GM12878 (cell line): Measurements from ENCODE around the gene ROM1. TPM values are rescaled to one million over a fixed set of nuclear protein-coding genes. Genes with fewer than 3 reads are reported as not detected.

ENCODE experiments used
- ATAC-seq: fragments of 200-7000 bp; cut with Tn5 transposase; 3 replicates; pipeline ENCODE4 v1.9.1; 2020; ENCODE audit warnings: mild to moderate bottlenecking, moderate library complexity
- BruUV-seq: library from RNA; stranded (reverse); fragments of 400-500 nt; replicated peaks from 2 replicates; lab custom pipeline; 2021; lab: Mats Ljungman, UMichigan
- CTCF ChIA-PET: fragments of 300-600 bp; sonication (Branson Sonifier 250); formaldehyde crosslinking; extraction: SDS; loops from one replicate; lab custom pipeline; 2021; ENCODE audit warnings: inconsistent platforms; lab: Yijun Ruan, JAX
- POLR2A ChIA-PET: fragments of 350-600 bp; formaldehyde crosslinking; extraction: SDS; loops from one replicate; lab custom pipeline; 2021; ENCODE audit warnings: inconsistent platforms; lab: Charles Lee
- RAD21 ChIA-PET: fragments of 300-600 bp; sonication (Branson Sonifier 250); formaldehyde crosslinking; loops from one replicate; lab custom pipeline; 2023; ENCODE audit warnings: antibody characterized with exemption; ENCODE audit not compliant: unreplicated experiment; lab: Charles Lee
- SMC1A ChIA-PET: fragments of 300-600 bp; sonication (Branson Sonifier 250); formaldehyde crosslinking; loops from one replicate; lab custom pipeline; 2023; ENCODE audit not compliant: unreplicated experiment, uncharacterized antibody; lab: Charles Lee
- DNase-seq: peaks from one replicate; pipeline ENCODE4 v3.0.0-alpha.2; 2011; ENCODE audit warnings: low read depth, low spot score
- FAIRE-seq: peaks from 3 replicates; lab custom pipeline; 2011; peaks lifted over from hg19 to GRCh38; lab: Jason Lieb, UNC
- H2AFZ ChIP-seq: 2 replicates; pipeline ENCODE4 v1.6.0; 2011; ENCODE audit warnings: low read depth, low read length, control low read depth; ENCODE audit not compliant: control insufficient read depth
- H3K27ac ChIP-seq: 2 replicates; pipeline ENCODE4 v1.5.1; 2011; ENCODE audit warnings: control low read depth; ENCODE audit not compliant: control insufficient read depth, insufficient read depth
- H3K27me3 ChIP-seq, 2 experiments: replicated peaks in 1 of 2; 2 replicates each; pipeline versions ENCODE4 v1.6.0 to v1.6.1; 2011; ENCODE audit warnings: low read length in 1 of 2; ENCODE audit not compliant: control insufficient read depth in 2 of 2, insufficient read depth in 2 of 2
- H3K36me3 ChIP-seq, 2 experiments: 2 replicates each; pipeline ENCODE4 v1.5.1; 2011; ENCODE audit warnings: low read length in 1 of 2; ENCODE audit not compliant: control insufficient read depth in 2 of 2, insufficient read depth in 2 of 2
- H3K4me1 ChIP-seq: 2 replicates; pipeline ENCODE4 v1.6.1; 2011; ENCODE audit warnings: mild to moderate bottlenecking, low read length, moderate library complexity, mixed read lengths; ENCODE audit not compliant: control insufficient read depth, insufficient read depth
- H3K4me2 ChIP-seq: 2 replicates; pipeline ENCODE4 v1.6.0; 2011; ENCODE audit warnings: control low read depth; ENCODE audit not compliant: control insufficient read depth, insufficient read depth
- H3K4me3 ChIP-seq: fragments of 200-600 bp; sonication (generic); 2 replicates; pipeline ENCODE4 v1.5.1; 2016
- H3K79me2 ChIP-seq: 2 replicates; pipeline ENCODE4 v1.6.0; 2011; ENCODE audit warnings: low read length; ENCODE audit not compliant: control insufficient read depth, insufficient read depth
- H3K9ac ChIP-seq: 2 replicates; pipeline ENCODE4 v1.8.0; 2011; ENCODE audit warnings: low read length, control low read depth, mixed read lengths; ENCODE audit not compliant: control insufficient read depth, insufficient read depth
- H3K9me3 ChIP-seq: replicated peaks from 3 replicates; pipeline ENCODE4 v1.5.1; 2011; ENCODE audit warnings: mild to moderate bottlenecking, low read length; ENCODE audit not compliant: control insufficient read depth, insufficient read depth
- H4K20me1 ChIP-seq: 2 replicates; pipeline ENCODE4 v1.6.0; 2011; ENCODE audit not compliant: control insufficient read depth, insufficient read depth
- ASH2L ChIP-seq: fragments of 300-600, 200-600 bp; sonication (generic); IDR thresholded peaks from 2 replicates; pipeline ENCODE4 v1.6.1; 2017; ENCODE audit warnings: low read depth, mild to moderate bottlenecking, borderline replicate concordance
- BCL11A ChIP-seq: IDR thresholded peaks from 2 replicates; pipeline ENCODE4 v1.6.1; 2011; ENCODE audit warnings: low read depth, low read length
- CBX3 ChIP-seq: fragments of 200-600 bp; sonication (generic); IDR thresholded peaks from 2 replicates; pipeline ENCODE4 v1.6.1; 2016; ENCODE audit warnings: low read depth, borderline replicate concordance
- IKZF1 ChIP-seq: fragments of 450-650 bp; conservative IDR thresholded peaks from 2 replicates; pipeline ENCODE4 v1.6.1; 2017; ENCODE audit warnings: antibody characterized with exemption, mild to moderate bottlenecking
- JUNB ChIP-seq: IDR thresholded peaks from 2 replicates; pipeline ENCODE4 v1.6.1; 2016; ENCODE audit warnings: antibody characterized with exemption, mild to moderate bottlenecking
- LARP7 ChIP-seq: fragments of 450-650 bp; IDR thresholded peaks from 2 replicates; pipeline ENCODE4 v1.6.1; 2017; ENCODE audit warnings: mild to moderate bottlenecking
- MTA3 ChIP-seq: IDR thresholded peaks from 2 replicates; pipeline ENCODE4 v1.6.1; 2012; ENCODE audit warnings: low read length, inconsistent platforms, borderline replicate concordance
- POLR2A ChIP-seq: IDR thresholded peaks from 2 replicates; pipeline ENCODE4 v1.6.1; 2011; ENCODE audit warnings: low read depth, mild to moderate bottlenecking, low read length
- POLR2AphosphoS2 ChIP-seq: IDR thresholded peaks from 2 replicates; pipeline ENCODE4 v1.6.1; 2011; ENCODE audit warnings: low read depth, mild to moderate bottlenecking, low read length, improper control_type of control experiment, moderate library complexity
- RCOR1 ChIP-seq: conservative IDR thresholded peaks from 2 replicates; pipeline ENCODE4 v1.6.1; 2012; ENCODE audit warnings: low read depth, low read length, improper control_type of control experiment
- RFX5 ChIP-seq: IDR thresholded peaks from 2 replicates; pipeline ENCODE4 v1.6.1; 2011; ENCODE audit warnings: low read depth, low read length, improper control_type of control experiment
- RUNX3 ChIP-seq: IDR thresholded peaks from 2 replicates; pipeline ENCODE4 v1.6.1; 2012; ENCODE audit warnings: low read length, inconsistent platforms
- TARDBP ChIP-seq: IDR thresholded peaks from 2 replicates; pipeline ENCODE4 v1.6.1; 2016; ENCODE audit warnings: borderline replicate concordance
- ZNF24 ChIP-seq: fragments of 450-650 bp; IDR thresholded peaks from 2 replicates; pipeline ENCODE4 v1.6.1; 2017; ENCODE audit warnings: antibody characterized with exemption, mild to moderate bottlenecking
- WGBS: methylation state at CpG from one replicate; pipeline ENCODE4 v1.1.6; 2016; ENCODE audit warnings: low lambda C conversion rate; ENCODE audit not compliant: insufficient replicate concordance, insufficient coverage; ENCODE audit errors: missing lambda C conversion rate; 5-methylcytosine and 5-hydroxymethylcytosine counted together
- in situ Hi-C: fragments of 300-500 bp; cut with MboI; formaldehyde crosslinking; loops from 9 replicates; pipeline ENCODE4 v1.14.3; 2018; ENCODE audit warnings: mixed read lengths
- intact Hi-C: fragments of 100-400 bp; cut with micrococcal nuclease; formaldehyde crosslinking; loops from one replicate; pipeline ENCODE4 v1.14.2; 2022; ENCODE audit not compliant: unreplicated experiment
- polyA plus RNA-seq, 11 experiments: library from polyadenylated mRNA; depleted of rRNA in 4 of 11; unstranded in 6 of 11; stranded (reverse) in 5 of 11; fragments of >200 nt; fragmentation: Nextera tagmentation in 4 of 11; fragmentation: Illumina TruSeq in 1 of 11; extraction: Ambion mirVana in 4 of 11; extraction: Trizol in 1 of 11; gene quantifications; 1 replicate in 1 of 11; 2 replicates in 10 of 11; pipeline versions ENCODE4 v1.2.1 to v1.2.3, GENCODE V29; 2011 to 2016; ENCODE audit warnings: inconsistent platforms in 2 of 11, missing spikeins in 2 of 11, low read depth in 1 of 11
- total RNA-seq, 4 experiments: library from RNA; depleted of rRNA in 3 of 4; stranded (reverse); fragments of >200 nt in 3 of 4; fragmentation: Illumina TruSeq in 1 of 4; extraction: Trizol in 1 of 4; gene quantifications; 2 replicates each; pipeline versions ENCODE4 v1.2.1 to v1.2.3, GENCODE V29; 2013 to 2021
- TF ChIP-seq, protein P1 (sequence below): IDR thresholded peaks from 2 replicates; pipeline ENCODE4 v1.6.1; 2011; ENCODE audit warnings: low read depth, mild to moderate bottlenecking, low read length, moderate library complexity, borderline replicate concordance; ENCODE audit errors: extremely low read depth
- TF ChIP-seq, protein P2 (sequence below): fragments of 450-650 bp; conservative IDR thresholded peaks from 2 replicates; pipeline ENCODE4 v1.6.1; 2017; ENCODE audit warnings: mild to moderate bottlenecking, moderate library complexity

ROM1 gene
- total and polyA plus RNA-seq, 10 of the 15 experiments (the other 5 are each of a cell fraction or from before 2014, with no cell fraction given) = 0.42 to 3.0 (median 1.1) TPM

DNA sequence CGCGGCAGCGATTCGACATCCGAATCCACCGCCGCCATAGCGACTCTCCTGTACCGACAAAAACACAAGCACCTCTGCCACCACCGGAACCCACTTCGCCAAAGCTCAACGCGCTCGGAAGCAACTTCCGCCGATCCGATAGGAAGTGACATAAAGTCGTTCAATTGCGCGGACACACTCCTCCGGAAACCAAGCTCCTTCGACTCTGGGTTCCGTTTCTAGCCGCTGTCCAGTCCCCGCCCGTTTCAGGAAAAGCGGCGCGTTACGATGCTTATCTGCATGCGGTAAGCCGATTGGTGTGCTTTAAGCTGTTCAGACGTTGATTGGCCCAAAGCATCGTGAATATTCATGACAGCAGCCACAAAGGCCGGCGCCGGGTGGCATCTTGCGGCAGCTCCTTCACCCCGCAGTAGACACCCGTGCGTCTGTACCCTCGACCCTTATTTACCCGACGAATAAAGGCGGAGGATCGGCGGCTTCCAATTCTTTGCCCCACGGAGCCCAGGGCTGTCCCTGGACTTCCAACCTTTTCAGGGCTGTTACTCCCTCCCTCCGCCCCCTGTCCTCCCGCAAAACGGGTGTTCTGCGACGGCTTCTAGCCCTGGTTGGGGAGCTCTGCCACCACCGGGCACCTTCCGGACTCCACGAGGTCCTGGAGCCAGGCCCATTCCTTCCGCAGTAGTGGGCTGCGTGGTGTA lies 21.5 kb upstream of the ROM1 start, which contains the start of gene TUT1 (continued):
- TF ChIP-seq RFX5 (peak; percentile 85), ASH2L (no peak), LARP7 (peak; percentile 65; the same call in 1 of the 2 replicates), RCOR1 (no peak), ZNF24 (peak; percentile 61; the same call in 1 of the 2 replicates)
- TF ChIP-seq, all 136 proteins: peak for 82

DNA sequence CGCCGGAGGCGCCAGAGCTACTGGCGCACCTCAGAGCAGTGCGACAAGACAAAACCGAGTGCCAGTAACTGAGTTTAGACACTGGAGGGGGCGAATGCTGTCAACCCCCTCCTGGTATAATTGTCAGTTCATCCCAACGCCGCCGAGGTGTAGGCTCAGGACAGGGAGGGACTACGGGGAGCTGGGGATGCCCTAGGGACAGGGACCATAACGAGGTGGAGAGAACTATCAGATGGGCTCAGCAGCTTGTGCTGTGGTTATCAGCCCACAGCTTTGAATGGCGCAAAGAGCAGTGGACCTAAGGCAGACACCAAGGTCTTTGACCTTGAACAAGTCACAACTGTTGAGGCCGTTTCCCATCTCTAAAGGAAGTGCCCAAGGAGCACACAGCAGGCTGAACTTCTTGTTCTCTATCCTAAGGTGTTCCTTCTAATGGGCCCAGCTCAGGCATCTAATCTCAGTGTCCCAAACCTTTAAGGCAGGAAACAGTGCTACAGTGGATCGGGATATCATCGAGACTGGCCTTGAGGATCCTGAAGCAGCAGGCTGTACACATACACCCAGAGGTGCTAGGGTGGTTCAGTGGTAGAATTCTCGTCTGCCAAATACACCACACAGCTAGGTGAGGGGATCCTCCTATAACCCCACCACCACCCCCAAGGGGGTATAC lies 20.8 kb upstream of the ROM1 start:
- FAIRE-seq = peak; percentile 27
- peaks cover 18% of the 10 kb centered on the region for H3K79me2 ChIP-seq
- H3K27ac ChIP-seq = peak overlapping the region; percentile 71
- H3K27me3 ChIP-seq = no peaks in the 10 kb centered on the region
- CTCF ChIA-PET = interaction anchor here (0.5 to 5.5 kb wide), 47 partner anchors 9 to 288 kb away, joined by 3 to 48 read pairs (median 5); partner anchors contain the start of genes B3GAT3, C11orf98, CSKMT and EEF1G
- no TSS peak for BruUV-seq
- no peaks in the 10 kb centered on the region for H3K9me3 ChIP-seq
- 10% methylated on average over 17 of the region's 17 CpGs for WGBS
- in situ Hi-C loops = no loop called here
- SMC1A ChIA-PET = interaction anchor here (0.8 to 3.1 kb wide), 33 partner anchors 8 to 271 kb away, joined by 3 to 30 read pairs (median 4); partner anchors contain the start of genes B3GAT3, C11orf98, CSKMT and EEF1G
- TF ChIP-seq CBX3 (no peak), BCL11A (no peak), POLR2AphosphoS2 (no peak), LARP7 (peak; percentile 37; the same call in 1 of the 2 replicates), MTA3 (peak; percentile 87), POLR2A (peak; percentile 38; the same call in 1 of the 2 replicates), TARDBP (no peak), JUNB (no peak), RUNX3 (peak; percentile 20; the same call in 1 of the 2 replicates), IKZF1 (no peak)
- TF ChIP-seq, protein P1, sequence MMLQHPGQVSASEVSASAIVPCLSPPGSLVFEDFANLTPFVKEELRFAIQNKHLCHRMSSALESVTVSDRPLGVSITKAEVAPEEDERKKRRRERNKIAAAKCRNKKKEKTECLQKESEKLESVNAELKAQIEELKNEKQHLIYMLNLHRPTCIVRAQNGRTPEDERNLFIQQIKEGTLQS = no peak
- TF ChIP-seq, protein P2, sequence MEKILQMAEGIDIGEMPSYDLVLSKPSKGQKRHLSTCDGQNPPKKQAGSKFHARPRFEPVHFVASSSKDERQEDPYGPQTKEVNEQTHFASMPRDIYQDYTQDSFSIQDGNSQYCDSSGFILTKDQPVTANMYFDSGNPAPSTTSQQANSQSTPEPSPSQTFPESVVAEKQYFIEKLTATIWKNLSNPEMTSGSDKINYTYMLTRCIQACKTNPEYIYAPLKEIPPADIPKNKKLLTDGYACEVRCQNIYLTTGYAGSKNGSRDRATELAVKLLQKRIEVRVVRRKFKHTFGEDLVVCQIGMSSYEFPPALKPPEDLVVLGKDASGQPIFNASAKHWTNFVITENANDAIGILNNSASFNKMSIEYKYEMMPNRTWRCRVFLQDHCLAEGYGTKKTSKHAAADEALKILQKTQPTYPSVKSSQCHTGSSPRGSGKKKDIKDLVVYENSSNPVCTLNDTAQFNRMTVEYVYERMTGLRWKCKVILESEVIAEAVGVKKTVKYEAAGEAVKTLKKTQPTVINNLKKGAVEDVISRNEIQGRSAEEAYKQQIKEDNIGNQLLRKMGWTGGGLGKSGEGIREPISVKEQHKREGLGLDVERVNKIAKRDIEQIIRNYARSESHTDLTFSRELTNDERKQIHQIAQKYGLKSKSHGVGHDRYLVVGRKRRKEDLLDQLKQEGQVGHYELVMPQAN = no peak
- H3K4me3 ChIP-seq = peak overlapping the region; percentile 78
- H3K36me3 ChIP-seq = peaks cover 25 to 43% of the 10 kb centered on the region in 2 experiments
- intact Hi-C loops = loop anchor here (5.0 to 10.0 kb wide), 2 partner anchors 243 to 270 kb away; partner anchors contain the start of genes STX5, TEX54 and WDR74
- H4K20me1 ChIP-seq = no peaks in the 10 kb centered on the region; the same call in 1 of the 2 replicates
- no peak for DNase-seq
- H3K9ac ChIP-seq = peak overlapping the region; percentile 70
- RAD21 ChIA-PET = interaction anchor here (0.7 to 3.5 kb wide), 28 partner anchors 8 to 289 kb away, joined by 3 to 36 read pairs (median 6); partner anchors contain the start of genes B3GAT3, C11orf98, CSKMT and EEF1G
- ATAC-seq = peak; percentile 9
- POLR2A ChIA-PET = interaction anchor here (0.5 to 3.1 kb wide), 36 partner anchors 9 to 332 kb away, joined by 3 to 37 read pairs (median 5); partner anchors contain the start of genes B3GAT3, BSCL2, C11orf98 and CSKMT
- peaks cover 8% of the 10 kb centered on the region for H3K4me1 ChIP-seq
- H2AFZ ChIP-seq = peak overlapping the region; percentile 84
- H3K4me2 ChIP-seq = peak overlapping the region; percentile 86
